ENCODE results near the gene TNNT1.

Gene TNNT1

GRCh38 chr19:55105237-55105636, 43.8 kb downstream of the TNNT1 start:
- DNase-seq = no peak
- H3K4me1 Mint-ChIP-seq (ENCODE audit: low read depth in 2 of 2) = peaks cover 7 to 15% of the 10 kb centered on the region in 2 donors
- H3K27me3 Mint-ChIP-seq = no peaks in the 10 kb centered on the region
- no peaks in the 10 kb centered on the region for H3K9me3 Mint-ChIP-seq
- no peak overlapping the region for H3K4me3 Mint-ChIP-seq
- H3K27ac Mint-ChIP-seq = peak overlapping the region in 1 of 2 donors; percentile 22
- peaks cover 34% of the 10 kb centered on the region for H3K36me3 Mint-ChIP-seq (ENCODE audit: insufficient read depth)
- no peak for ATAC-seq (replicated peaks)

- Mint-ChIP-seq H3K36me3 (ENCODE audit: insufficient read depth) (peaks cover 28% of the 10 kb centered on the region), H3K27ac (no peak overlapping the region), H3K9me3 (no peaks in the 10 kb centered on the region), H3K4me3 (no peak overlapping the region), H3K27me3 (no peaks in the 10 kb centered on the region), H3K4me1 (ENCODE audit: low read depth in 2 of 2) (peaks cover 0 to 12% of the 10 kb centered on the region in 2 donors)
- ATAC-seq (replicated peaks) (no peak), DNase-seq (no peak)
Observed at GRCh38 chr19:55103190-55103589, 45.8 kb downstream of the TNNT1 start.

GRCh38 chr19:55101261-55101660, 47.7 kb downstream of the TNNT1 start:
- DNase-seq (no peak), ATAC-seq (replicated peaks) (no peak)
- H3K4me1 Mint-ChIP-seq (ENCODE audit: low read depth in 2 of 2) = peaks cover 0 to 7% of the 10 kb centered on the region in 2 donors
- no peak overlapping the region for H3K4me3 Mint-ChIP-seq
- no peaks in the 10 kb centered on the region for H3K27me3 Mint-ChIP-seq
- H3K36me3 Mint-ChIP-seq (ENCODE audit: insufficient read depth) = peaks cover 34% of the 10 kb centered on the region
- H3K9me3 Mint-ChIP-seq = no peaks in the 10 kb centered on the region
- H3K27ac Mint-ChIP-seq = no peak overlapping the region

GRCh38 chr19:55099557-55100506, 49.2 kb downstream of the TNNT1 start:
- H3K9me3 Mint-ChIP-seq = no peaks in the 10 kb centered on the region
- no peaks in the 10 kb centered on the region for H3K27me3 Mint-ChIP-seq
- no peak for DNase-seq
- peak overlapping the region; percentile 13 to 84 for H3K27ac Mint-ChIP-seq
- no peak for ATAC-seq (replicated peaks)
- H3K36me3 Mint-ChIP-seq (ENCODE audit: insufficient read depth) = peaks cover 30% of the 10 kb centered on the region
- peaks cover 0 to 4% of the 10 kb centered on the region in 2 donors for H3K4me1 Mint-ChIP-seq (ENCODE audit: low read depth in 2 of 2)
- H3K4me3 Mint-ChIP-seq = no peak overlapping the region

- Mint-ChIP-seq H3K27me3 (no peaks in the 10 kb centered on the region), H3K27ac (no peak overlapping the region), H3K4me1 (ENCODE audit: low read depth in 2 of 2) (peaks cover 0 to 4% of the 10 kb centered on the region in 2 donors), H3K9me3 (no peaks in the 10 kb centered on the region), H3K36me3 (ENCODE audit: insufficient read depth) (peaks cover 33% of the 10 kb centered on the region), H3K4me3 (no peak overlapping the region)
- DNase-seq (no peak), ATAC-seq (replicated peaks) (no peak)
Observed at GRCh38 chr19:55098716-55099556, 50.1 kb downstream of the TNNT1 start.

GRCh38 chr19:55097864-55098715, 50.9 kb downstream of the TNNT1 start:
- Mint-ChIP-seq H3K9me3 (no peaks in the 10 kb centered on the region), H3K27me3 (no peaks in the 10 kb centered on the region), H3K4me3 (no peak overlapping the region), H3K27ac (no peak overlapping the region), H3K4me1 (ENCODE audit: low read depth in 2 of 2) (peaks cover 0 to 4% of the 10 kb centered on the region in 2 donors), H3K36me3 (ENCODE audit: insufficient read depth) (peaks cover 25% of the 10 kb centered on the region)
- DNase-seq (no peak), ATAC-seq (replicated peaks) (no peak)

GRCh38 chr19:55096061-55096701, 52.8 kb downstream of the TNNT1 start:
- Mint-ChIP-seq H3K27me3 (no peaks in the 10 kb centered on the region), H3K4me3 (no peak overlapping the region), H3K27ac (no peak overlapping the region), H3K4me1 (ENCODE audit: low read depth in 2 of 2) (peaks cover 0 to 4% of the 10 kb centered on the region in 2 donors), H3K9me3 (no peaks in the 10 kb centered on the region), H3K36me3 (ENCODE audit: insufficient read depth) (peaks cover 12% of the 10 kb centered on the region)
- DNase-seq (no peak), ATAC-seq (replicated peaks) (no peak)

- H3K27me3 Mint-ChIP-seq = no peaks in the 10 kb centered on the region
- H3K4me3 Mint-ChIP-seq = no peak overlapping the region
- H3K4me1 Mint-ChIP-seq (ENCODE audit: low read depth in 2 of 2) = peaks cover 0 to 6% of the 10 kb centered on the region in 2 donors
- DNase-seq (no peak), ATAC-seq (replicated peaks) (no peak)
- no peaks in the 10 kb centered on the region for H3K9me3 Mint-ChIP-seq
- peaks cover 12% of the 10 kb centered on the region for H3K36me3 Mint-ChIP-seq (ENCODE audit: insufficient read depth)
- no peak overlapping the region for H3K27ac Mint-ChIP-seq
Observed at GRCh38 chr19:55095260-55096060, 53.5 kb downstream of the TNNT1 start.

- Mint-ChIP-seq H3K27me3 (no peaks in the 10 kb centered on the region), H3K36me3 (ENCODE audit: insufficient read depth) (peaks cover 17% of the 10 kb centered on the region), H3K9me3 (no peaks in the 10 kb centered on the region), H3K4me3 (no peak overlapping the region), H3K27ac (no peak overlapping the region), H3K4me1 (ENCODE audit: low read depth in 2 of 2) (peaks cover 2 to 3% of the 10 kb centered on the region in 2 donors)
- ATAC-seq (replicated peaks) (no peak), DNase-seq (no peak)
Observed at GRCh38 chr19:55094456-55095259, 54.3 kb downstream of the TNNT1 start.

- ATAC-seq (replicated peaks) (no peak), DNase-seq (no peak)
- Mint-ChIP-seq H3K27ac (no peak overlapping the region), H3K4me3 (no peak overlapping the region), H3K4me1 (ENCODE audit: low read depth in 2 of 2) (peaks cover 12 to 14% of the 10 kb centered on the region in 2 donors), H3K9me3 (no peaks in the 10 kb centered on the region), H3K36me3 (ENCODE audit: insufficient read depth) (peaks cover 19% of the 10 kb centered on the region), H3K27me3 (peaks cover 9 to 17% of the 10 kb centered on the region in 2 donors)
Observed at GRCh38 chr19:55092423-55093318, 56.3 kb downstream of the TNNT1 start.

GRCh38 chr19:55091955-55092354, 57.1 kb downstream of the TNNT1 start:
- H3K27ac Mint-ChIP-seq = no peak overlapping the region
- peaks cover 16 to 19% of the 10 kb centered on the region in 2 donors for H3K4me1 Mint-ChIP-seq (ENCODE audit: low read depth in 2 of 2)
- H3K9me3 Mint-ChIP-seq = no peaks in the 10 kb centered on the region
- ATAC-seq (replicated peaks) = no peak
- H3K4me3 Mint-ChIP-seq = no peak overlapping the region
- peaks cover 9 to 24% of the 10 kb centered on the region in 2 donors for H3K27me3 Mint-ChIP-seq
- peaks cover 13% of the 10 kb centered on the region for H3K36me3 Mint-ChIP-seq (ENCODE audit: insufficient read depth)
- no peak for DNase-seq
